Right cardiac atrium (tissue), 5 donors: ENCODE data around the gene RGS9. TPM values are rescaled to one million over a fixed set of nuclear protein-coding genes. Genes with fewer than 3 reads are reported as not detected.
"Not testable (repeated sequence)": the region's sequence is repeated elsewhere in the genome, so short reads cannot be mapped to it uniquely, and the experiment has no call there.

Experiments used
- ATAC-seq, 2 donors: fragments of 200-7000 bp; cut with Tn5 transposase; one replicate each; pipeline versions ENCODE4 v1.8.0 to v1.9.1; 2020; ENCODE audit warnings: moderate library complexity in 2 of 2, mild to moderate bottlenecking in 1 of 2
- DNase-seq, 3 donors: peaks; one replicate each; pipeline ENCODE4 v3.0.0-alpha.2; 2020
- H3K27ac ChIP-seq: one replicate; pipeline ENCODE4 v1.5.1; 2013; ENCODE audit warnings: mild to moderate bottlenecking, low read length, control low read depth, moderate library complexity
- H3K27me3 ChIP-seq: one replicate; pipeline ENCODE4 v1.6.1; 2013; ENCODE audit not compliant: control insufficient read depth, insufficient read depth
- H3K4me1 ChIP-seq: one replicate; pipeline ENCODE4 v1.6.1; 2013; ENCODE audit warnings: low read length; ENCODE audit not compliant: control insufficient read depth, insufficient read depth
- H3K4me3 ChIP-seq: one replicate; pipeline ENCODE4 v1.5.1; 2013; ENCODE audit warnings: low read length, control low read depth
- H3K9me3 ChIP-seq: one replicate; pipeline ENCODE4 v1.6.1; 2013; ENCODE audit warnings: low read length; ENCODE audit not compliant: control insufficient read depth
- WGBS: extraction: QIAGEN DNeasy Blood & Tissue Kit; methylation state at CpG from one replicate; pipeline ENCODE4 v1.1.7; 2013; 5-methylcytosine and 5-hydroxymethylcytosine counted together
- intact Hi-C, 4 donors: fragments of 100-400 bp; cut with DNase I; formaldehyde crosslinking; loops; one replicate each; pipeline versions ENCODE4 v1.11.0 to v1.14.0; 2022 to 2023
- polyA plus RNA-seq: library from polyadenylated mRNA; stranded (reverse); fragments of 200-250 nt; gene quantifications from one replicate; pipeline ENCODE4 v1.2.3, GENCODE V29; 2013
- total RNA-seq, 4 donors: library from RNA; stranded (reverse); fragmentation: NEBNext Ultra II Directional; extraction: Animal tissue kit (Norgen Biotek cat#: 25700); gene quantifications; one replicate each; pipeline ENCODE4 v1.2.1, GENCODE V29; 2021
- donor health status: healthy with polysubstance abuse.
- donor health status: DM: no; HTN: yes; CAD: no.
- donor health status: DM: no; HTN: no; CAD: no.
- donor health status: DM: no; HTN: yes; CAD: no; lungs with severe emphysema.
- donor health status: DM: yes; HTN: yes; CAD: no.

Gene RGS9
- total and polyA plus RNA-seq, 5 donors: 4.2 to 15.1 (median 7.9) TPM

- intact Hi-C loops: no loop called here
- no peak for ATAC-seq
- WGBS: 93% methylated on average over 11 of the region's 11 CpGs
Observed at GRCh38 chr17:65172496-65173136, 35.4 kb downstream of the RGS9 start.

GRCh38 chr17:65173284-65173793, 36.2 kb downstream of the RGS9 start:
- Histone ChIP-seq H3K9me3 (no peaks in the 10 kb centered on the region), H3K4me3 (no peak overlapping the region), H3K4me1 (no peaks in the 10 kb centered on the region), H3K27me3 (no peaks in the 10 kb centered on the region), H3K27ac (no peak overlapping the region)
- intact Hi-C loops: no loop called here
- 29% methylated on average over 12 of the region's 12 CpGs for WGBS
- ATAC-seq: peak; percentile 46 to 51
- peak; percentile 27 to 69 (median 55) for DNase-seq

More at GRCh38 chr17:65172496-65173136, 35.4 kb downstream of the RGS9 start:
- H3K27ac ChIP-seq: no peak overlapping the region
- DNase-seq: no peak
- H3K4me3 ChIP-seq: no peak overlapping the region
- H3K27me3 ChIP-seq: no peaks in the 10 kb centered on the region
- no peaks in the 10 kb centered on the region for H3K4me1 ChIP-seq
- no peaks in the 10 kb centered on the region for H3K9me3 ChIP-seq

- H3K9me3 ChIP-seq: no peaks in the 10 kb centered on the region
- ATAC-seq: no peak
- H3K4me3 ChIP-seq: no peak overlapping the region
- intact Hi-C loops: no loop called here
- no peaks in the 10 kb centered on the region for H3K27me3 ChIP-seq
- no peak overlapping the region for H3K27ac ChIP-seq
- WGBS: 84% methylated on average over 9 of the region's 9 CpGs
- no peaks in the 10 kb centered on the region for H3K4me1 ChIP-seq
- DNase-seq: no peak
Observed at GRCh38 chr17:65173976-65174683, 37.0 kb downstream of the RGS9 start.

GRCh38 chr17:65174974-65175373, 37.8 kb downstream of the RGS9 start:
- Histone ChIP-seq H3K9me3 (no peaks in the 10 kb centered on the region), H3K4me1 (no peaks in the 10 kb centered on the region), H3K4me3 (no peak overlapping the region), H3K27ac (no peak overlapping the region), H3K27me3 (no peaks in the 10 kb centered on the region)
- DNase-seq (no peak), ATAC-seq (no peak)
- 85% methylated on average over 2 of the region's 2 CpGs for WGBS
- intact Hi-C loops: no loop called here

GRCh38 chr17:65175952-65176351, 38.8 kb downstream of the RGS9 start:
- DNase-seq: no peak

GRCh38 chr17:65176646-65177409, 39.7 kb downstream of the RGS9 start:
- no peak for ATAC-seq
- H3K4me1 ChIP-seq: no peaks in the 10 kb centered on the region
- no peak overlapping the region for H3K4me3 ChIP-seq
- H3K9me3 ChIP-seq: no peaks in the 10 kb centered on the region
- H3K27me3 ChIP-seq: no peaks in the 10 kb centered on the region
- DNase-seq: no peak
- intact Hi-C loops: no loop called here
- 95% methylated on average over 5 of the region's 5 CpGs for WGBS
- H3K27ac ChIP-seq: no peak overlapping the region

More at GRCh38 chr17:65175952-65176351, 38.8 kb downstream of the RGS9 start:
- no peak overlapping the region for H3K27ac ChIP-seq
- intact Hi-C loops: no loop called here
- no peaks in the 10 kb centered on the region for H3K4me1 ChIP-seq
- no peaks in the 10 kb centered on the region for H3K9me3 ChIP-seq
- H3K27me3 ChIP-seq: no peaks in the 10 kb centered on the region
- H3K4me3 ChIP-seq: no peak overlapping the region
- ATAC-seq: no peak

- no peaks in the 10 kb centered on the region for H3K27me3 ChIP-seq
- H3K27ac ChIP-seq: no peak overlapping the region
- H3K9me3 ChIP-seq: no peaks in the 10 kb centered on the region
- H3K4me1 ChIP-seq: no peaks in the 10 kb centered on the region
- DNase-seq: no peak
- ATAC-seq: no peak
- 56% methylated on average over 4 of the region's 4 CpGs for whole genome bisulfite sequencing
- intact Hi-C loops: no loop called here
- no peak overlapping the region for H3K4me3 ChIP-seq
Observed at GRCh38 chr17:65177901-65178300, 40.7 kb downstream of the RGS9 start.

GRCh38 chr17:65180276-65180675, 43.1 kb downstream of the RGS9 start:
- H3K27ac ChIP-seq, H3K4me1 ChIP-seq, ATAC-seq, DNase-seq, intact Hi-C loops, H3K4me3 ChIP-seq, H3K9me3 ChIP-seq, H3K27me3 ChIP-seq: not testable (repeated sequence)
- WGBS: 95% methylated on average over 12 of the region's 12 CpGs

GRCh38 chr17:65180752-65181236, 43.6 kb downstream of the RGS9 start:
- H3K27me3 ChIP-seq, intact Hi-C loops, DNase-seq, H3K9me3 ChIP-seq, H3K4me3 ChIP-seq, ATAC-seq, H3K4me1 ChIP-seq, H3K27ac ChIP-seq: not testable (repeated sequence)
- 96% methylated on average over 4 of the region's 4 CpGs for WGBS

GRCh38 chr17:65181237-65182061, 44.3 kb downstream of the RGS9 start:
- Histone ChIP-seq H3K4me1 (no peaks in the 10 kb centered on the region), H3K9me3 (no peaks in the 10 kb centered on the region), H3K27me3 (no peaks in the 10 kb centered on the region), H3K27ac (no peak overlapping the region), H3K4me3 (no peak overlapping the region)
- no peak for DNase-seq
- WGBS: 88% methylated on average over 9 of the region's 9 CpGs
- intact Hi-C loops: no loop called here
- ATAC-seq: no peak
